Smooth muscle cell (in vitro differentiated cells): ENCODE results near the gene SLC2A13. TPM values are rescaled to one million over a fixed set of nuclear protein-coding genes. Genes with fewer than 3 reads are reported as not detected.
"Not testable (repeated sequence)": the region's sequence is repeated elsewhere in the genome, so short reads cannot be mapped to it uniquely, and the experiment has no call there.

ENCODE experiments used
- DNase-seq: peaks from one replicate; lab custom pipeline; 2025; ENCODE audit not compliant: unreplicated experiment; lab: John Stamatoyannopoulos, UW
- H2AFZ ChIP-seq: fragments of 200-600 bp; sonication (generic); 2 replicates; pipeline ENCODE4 v1.6.0; 2016; ENCODE audit warnings: antibody characterized with exemption, low read depth, mild to moderate bottlenecking
- H3F3A ChIP-seq: fragments of 200-600 bp; sonication (generic); 2 replicates; pipeline ENCODE4 v1.6.0; 2017; ENCODE audit warnings: antibody characterized with exemption, low read depth
- H3K27ac ChIP-seq: fragments of 200-600 bp; sonication (generic); 2 replicates; pipeline ENCODE4 v1.5.1; 2016; ENCODE audit warnings: low read depth, mild to moderate bottlenecking
- H3K27me3 ChIP-seq: fragments of 200-600 bp; sonication (generic); 2 replicates; pipeline ENCODE4 v1.6.1; 2016; ENCODE audit warnings: low read depth, mild to moderate bottlenecking
- H3K36me3 ChIP-seq: fragments of 200-600 bp; sonication (generic); 2 replicates; pipeline ENCODE4 v1.5.1; 2016; ENCODE audit warnings: low read depth
- H3K4me1 ChIP-seq: fragments of 200-600 bp; sonication (generic); 2 replicates; pipeline ENCODE4 v1.5.1; 2016; ENCODE audit warnings: low read depth
- H3K4me2 ChIP-seq: fragments of 200-600 bp; sonication (generic); 2 replicates; pipeline ENCODE4 v1.6.0; 2016; ENCODE audit warnings: mild to moderate bottlenecking
- H3K4me3 ChIP-seq: fragments of 200-600 bp; sonication (generic); 2 replicates; pipeline ENCODE4 v1.5.1; 2016; ENCODE audit warnings: mild to moderate bottlenecking
- H3K79me2 ChIP-seq: fragments of 200-600 bp; sonication (generic); 2 replicates; pipeline ENCODE4 v1.6.0; 2016; ENCODE audit warnings: low read depth, mild to moderate bottlenecking
- H3K9ac ChIP-seq: fragments of 200-600 bp; sonication (generic); 2 replicates; pipeline ENCODE4 v1.6.0; 2016; ENCODE audit warnings: low read depth
- H3K9me3 ChIP-seq: fragments of 200-600 bp; sonication (generic); replicated peaks from 2 replicates; pipeline ENCODE4 v1.5.1; 2016; ENCODE audit warnings: low read depth
- H4K20me1 ChIP-seq: fragments of 200-600 bp; sonication (generic); 2 replicates; pipeline ENCODE4 v1.6.0; 2016; ENCODE audit warnings: low read depth
- CTCF ChIP-seq: fragments of 200-600 bp; sonication (generic); IDR thresholded peaks from 2 replicates; pipeline ENCODE4 v1.5.1; 2017; ENCODE audit warnings: borderline replicate concordance, mild to moderate bottlenecking, antibody characterized with exemption; ENCODE audit not compliant: insufficient read depth, poor library complexity, severe bottlenecking
- WGBS: methylation state at CpG from one replicate; pipeline ENCODE4 v1.1.7; 2016; ENCODE audit warnings: low lambda C conversion rate; 5-methylcytosine and 5-hydroxymethylcytosine counted together
- polyA plus RNA-seq: library from polyadenylated mRNA; unstranded; fragments of >200 nt; fragmentation: Nextera tagmentation; extraction: Ambion mirVana; gene quantifications from 2 replicates; pipeline ENCODE4 v1.2.1, GENCODE V29; 2016
- total RNA-seq: library from RNA; depleted of rRNA; stranded (reverse); fragments of >200 nt; gene quantifications from 2 replicates; pipeline ENCODE4 v1.2.3, GENCODE V29; 2014

The SLC2A13 gene
- total and polyA plus RNA-seq, 2 experiments from 2014 or later, result 9.6 to 27.4 TPM

GRCh38 chr12:39853003-39853402 lies 252.9 kb downstream of the SLC2A13 start:
- no peak for TF ChIP-seq CTCF
- Histone ChIP-seq H2AFZ (no peak overlapping the region), H3K27ac (no peak overlapping the region), H3K79me2 (no peaks in the 10 kb centered on the region), H4K20me1 (no peaks in the 10 kb centered on the region), H3K9ac (no peak overlapping the region), H3K4me1 (no peaks in the 10 kb centered on the region), H3F3A (no peaks in the 10 kb centered on the region), H3K9me3 (no peaks in the 10 kb centered on the region), H3K4me2 (no peak overlapping the region), H3K4me3 (no peak overlapping the region), H3K36me3 (peaks cover 5% of the 10 kb centered on the region), H3K27me3 (no peaks in the 10 kb centered on the region)
- 98% methylated on average over 2 of the region's 2 CpGs for WGBS
- no peak for DNase-seq

GRCh38 chr12:39852346-39852745 lies 253.5 kb downstream of the SLC2A13 start:
- Histone ChIP-seq H3K4me2 (no peak overlapping the region), H3F3A (no peaks in the 10 kb centered on the region), H3K9ac (no peak overlapping the region), H3K27me3 (no peaks in the 10 kb centered on the region), H2AFZ (no peak overlapping the region), H3K36me3 (peaks cover 5% of the 10 kb centered on the region), H3K79me2 (no peaks in the 10 kb centered on the region), H3K4me3 (no peak overlapping the region), H3K4me1 (no peaks in the 10 kb centered on the region), H4K20me1 (no peaks in the 10 kb centered on the region), H3K9me3 (no peaks in the 10 kb centered on the region), H3K27ac (no peak overlapping the region)
- TF ChIP-seq CTCF, result no peak
- DNase-seq, result no peak
- 95% methylated on average over 1 of the region's 1 CpG for WGBS

- H3K4me1 ChIP-seq, H3K27me3 ChIP-seq, H3K79me2 ChIP-seq, H3K4me2 ChIP-seq, H3K27ac ChIP-seq, DNase-seq, H3K4me3 ChIP-seq, H3K36me3 ChIP-seq, H2AFZ ChIP-seq, H3F3A ChIP-seq, H3K9me3 ChIP-seq, H3K9ac ChIP-seq, H4K20me1 ChIP-seq: not testable (repeated sequence)
- 100% methylated on average over 1 of the region's 1 CpG for WGBS
Measured at GRCh38 chr12:39848218-39848617, 257.7 kb downstream of the SLC2A13 start.

GRCh38 chr12:39846971-39847650 lies 258.8 kb downstream of the SLC2A13 start:
- Histone ChIP-seq H3K27me3 (no peaks in the 10 kb centered on the region), H3K4me3 (no peak overlapping the region), H3K9ac (no peak overlapping the region), H3K79me2 (no peaks in the 10 kb centered on the region), H3F3A (no peaks in the 10 kb centered on the region), H3K4me1 (no peaks in the 10 kb centered on the region), H3K27ac (no peak overlapping the region), H4K20me1 (no peaks in the 10 kb centered on the region), H3K9me3 (no peaks in the 10 kb centered on the region), H3K36me3 (no peaks in the 10 kb centered on the region), H2AFZ (no peak overlapping the region), H3K4me2 (no peak overlapping the region)
- WGBS, result 47% methylated on average over 2 of the region's 2 CpGs
- TF ChIP-seq CTCF, result no peak
- no peak for DNase-seq
